ENCODE measurements around the gene QPCT. TPM values are rescaled to one million over a fixed set of nuclear protein-coding genes. Genes with fewer than 3 reads are reported as not detected.
"Not testable (repeated sequence)": the region's sequence is repeated elsewhere in the genome, so short reads cannot be mapped to it uniquely, and the experiment has no call there.

The QPCT gene
- total and polyA plus RNA-seq, 2 experiments from 2014 or later, result 37.5 to 48.5 TPM

GRCh38 chr2:37379881-37380296 lies 35.5 kb downstream of the QPCT start:
- H3F3A ChIP-seq (ENCODE audit: insufficient read depth), result peaks cover 29% of the 10 kb centered on the region
- no peak overlapping the region for H2AFZ ChIP-seq
- H3K4me3 ChIP-seq, result no peak overlapping the region
- no peak for TF ChIP-seq EZH2 (IDR thresholded peaks at IDR 0.05; ENCODE audit: insufficient read depth, poor library complexity, severe bottlenecking)
- H3K4me2 ChIP-seq (ENCODE audit: unreplicated experiment), result no peak overlapping the region
- H4K20me1 ChIP-seq (ENCODE audit: insufficient read depth), result no peaks in the 10 kb centered on the region
- H3K9me2 ChIP-seq (ENCODE audit: insufficient read depth), result no peaks in the 10 kb centered on the region
- in situ Hi-C loops (cut with MboI), result loop anchor here (25.0 kb wide), 1 partner anchor 882 kb away; no protein-coding TSS in a partner anchor
- no peak overlapping the region for H3K27ac ChIP-seq
- peak; percentile 45 for DNase-seq
- H3K27me3 ChIP-seq (replicated peaks; ENCODE audit: insufficient read depth), result no peaks in the 10 kb centered on the region
- no peaks in the 10 kb centered on the region for H3K36me3 ChIP-seq (ENCODE audit: low read depth)
- WGBS, 2 experiments (ENCODE audit: low coverage in 1 of 2, low lambda C conversion rate in 2 of 2, missing lambda C conversion rate in 2 of 2), result 82 to 91% methylated on average over 5 of the region's 5 CpGs
- peaks cover 46% of the 10 kb centered on the region for H3K4me1 ChIP-seq (ENCODE audit: insufficient read depth)
- H3K9me3 ChIP-seq (ENCODE audit: low read depth), result no peaks in the 10 kb centered on the region
- H3K79me2 ChIP-seq (ENCODE audit: insufficient read depth), result no peaks in the 10 kb centered on the region
- H3K9ac ChIP-seq, result no peak overlapping the region

GRCh38 chr2:37380787-37381186 lies 36.4 kb downstream of the QPCT start:
- H3K27ac ChIP-seq; H3K4me3 ChIP-seq; H3K36me3 ChIP-seq (ENCODE audit: low read depth); H3K4me2 ChIP-seq (ENCODE audit: unreplicated experiment); H4K20me1 ChIP-seq (ENCODE audit: insufficient read depth); DNase-seq; H3K9me2 ChIP-seq (ENCODE audit: insufficient read depth); H3K9me3 ChIP-seq (ENCODE audit: low read depth); H3K27me3 ChIP-seq (replicated peaks; ENCODE audit: insufficient read depth); H3K79me2 ChIP-seq (ENCODE audit: insufficient read depth); H3K9ac ChIP-seq; H2AFZ ChIP-seq: not testable (repeated sequence)
- in situ Hi-C loops (cut with MboI), result loop anchor here (25.0 kb wide), 1 partner anchor 882 kb away; no protein-coding TSS in a partner anchor
- Histone ChIP-seq H3F3A (ENCODE audit: insufficient read depth) (peaks cover 25% of the 10 kb centered on the region), H3K4me1 (ENCODE audit: insufficient read depth) (peaks cover 43% of the 10 kb centered on the region)
- 93 to 97% methylated on average over 4 of the region's 4 CpGs for WGBS, 2 experiments (ENCODE audit: low coverage in 1 of 2, low lambda C conversion rate in 2 of 2, missing lambda C conversion rate in 2 of 2)

GRCh38 chr2:37384261-37384660 lies 39.8 kb downstream of the QPCT start:
- in situ Hi-C loops (cut with MboI), result loop anchor here (25.0 kb wide), 1 partner anchor 878 kb away; no protein-coding TSS in a partner anchor

GRCh38 chr2:37387148-37387835 lies 42.9 kb downstream of the QPCT start:
- Histone ChIP-seq H3K4me3 (peak overlapping the region; percentile 30; the same call in 1 of the 2 replicates), H3K9me2 (ENCODE audit: insufficient read depth) (no peaks in the 10 kb centered on the region), H2AFZ (0 out of 2 replicates have a peak overlapping the region, but pooled peaks have one; percentile 30), H3K36me3 (ENCODE audit: low read depth) (no peaks in the 10 kb centered on the region), H3K4me1 (ENCODE audit: insufficient read depth) (peaks cover 53% of the 10 kb centered on the region), H3F3A (ENCODE audit: insufficient read depth) (peaks cover 61% of the 10 kb centered on the region), H3K27ac (peak overlapping the region; percentile 91), H3K27me3 (replicated peaks; ENCODE audit: insufficient read depth) (no peaks in the 10 kb centered on the region), H4K20me1 (ENCODE audit: insufficient read depth) (no peaks in the 10 kb centered on the region), H3K4me2 (ENCODE audit: unreplicated experiment) (peak overlapping the region; percentile 74), H3K79me2 (ENCODE audit: insufficient read depth) (no peaks in the 10 kb centered on the region), H3K9ac (peak overlapping the region; percentile 57), H3K9me3 (ENCODE audit: low read depth) (no peaks in the 10 kb centered on the region)
- peak; percentile 89 for DNase-seq
- in situ Hi-C loops (cut with MboI), result loop anchor here (25.0 kb wide), 1 partner anchor 875 kb away; no protein-coding TSS in a partner anchor
- no peak for TF ChIP-seq EZH2 (IDR thresholded peaks at IDR 0.05; ENCODE audit: insufficient read depth, poor library complexity, severe bottlenecking)
- TF ChIP-seq EZH2phosphoT487 (IDR thresholded peaks at IDR 0.05; ENCODE audit: insufficient read depth, low read depth), result no peak
- WGBS, 2 experiments (ENCODE audit: low coverage in 1 of 2, low lambda C conversion rate in 2 of 2, missing lambda C conversion rate in 2 of 2), result 34 to 36% methylated on average over 5 of the region's 5 CpGs

More at GRCh38 chr2:37384261-37384660, 39.8 kb downstream of the QPCT start:
- peaks cover 39% of the 10 kb centered on the region for H3K4me1 ChIP-seq (ENCODE audit: insufficient read depth)
- H3K4me2 ChIP-seq (ENCODE audit: unreplicated experiment); H2AFZ ChIP-seq; H3K36me3 ChIP-seq (ENCODE audit: low read depth); H3K27ac ChIP-seq; H3K4me3 ChIP-seq; H3K9me3 ChIP-seq (ENCODE audit: low read depth); H3K79me2 ChIP-seq (ENCODE audit: insufficient read depth); H3K27me3 ChIP-seq (replicated peaks; ENCODE audit: insufficient read depth); H3K9ac ChIP-seq; H3K9me2 ChIP-seq (ENCODE audit: insufficient read depth); H4K20me1 ChIP-seq (ENCODE audit: insufficient read depth): not testable (repeated sequence)
- DNase-seq, result peak; percentile 36
- peaks cover 36% of the 10 kb centered on the region for H3F3A ChIP-seq (ENCODE audit: insufficient read depth)
- 47 to 56% methylated on average over 4 of the region's 4 CpGs for WGBS, 2 experiments (ENCODE audit: low coverage in 1 of 2, low lambda C conversion rate in 2 of 2, missing lambda C conversion rate in 2 of 2)

Data from GM23248 (cell line).